Thymus (tissue), 14 donors: ENCODE results near the gene ANO8. TPM values are rescaled to one million over a fixed set of nuclear protein-coding genes. Genes with fewer than 3 reads are reported as not detected.
A peak's percentile ranks its signal among the peaks of the same experiment; 100 is the strongest.

Source experiments
- DNase-seq, 9 donors: peaks; one replicate each; pipeline ENCODE4 v3.0.0-alpha.2; 2013; ENCODE audit warnings: low spot score in 9 of 9, low read depth in 6 of 9, missing footprints in 1 of 9
- H3K27ac ChIP-seq, 2 donors: one replicate each; pipeline ENCODE4 v1.5.1; 2013; ENCODE audit warnings: control low read depth in 1 of 2, low read depth in 1 of 2, low read length in 1 of 2, mild to moderate bottlenecking in 1 of 2, moderate library complexity in 1 of 2
- H3K27me3 ChIP-seq, 2 donors: one replicate each; pipeline ENCODE4 v1.5.1; 2013; ENCODE audit warnings: low read length in 1 of 2; ENCODE audit not compliant: control insufficient read depth in 2 of 2, insufficient read depth in 1 of 2
- H3K36me3 ChIP-seq, 2 donors: one replicate each; pipeline ENCODE4 v1.5.1; 2013; ENCODE audit warnings: low read length in 1 of 2, mild to moderate bottlenecking in 1 of 2, moderate library complexity in 1 of 2; ENCODE audit not compliant: control insufficient read depth in 2 of 2, insufficient read depth in 2 of 2
- H3K4me1 ChIP-seq, 2 donors: one replicate each; pipeline ENCODE4 v1.5.1; 2013; ENCODE audit warnings: low read length in 2 of 2; ENCODE audit not compliant: control insufficient read depth in 2 of 2, insufficient read depth in 2 of 2
- H3K4me3 ChIP-seq, 2 donors: one replicate each; pipeline ENCODE4 v1.5.1; 2013; ENCODE audit warnings: low read length in 2 of 2, control low read depth in 1 of 2, mild to moderate bottlenecking in 1 of 2
- H3K9me3 ChIP-seq, 2 donors: one replicate each; pipeline ENCODE4 v1.5.1; 2013; ENCODE audit warnings: low read length in 1 of 2, mild to moderate bottlenecking in 1 of 2; ENCODE audit not compliant: control insufficient read depth in 2 of 2, insufficient read depth in 1 of 2
- WGBS: extraction: QIAGEN DNeasy Blood & Tissue Kit; methylation state at CpG from one replicate; pipeline ENCODE4 v1.1.7; 2013; 5-methylcytosine and 5-hydroxymethylcytosine counted together
- long read RNA-seq, 10 donors: transcript quantifications; one replicate each; lab custom pipeline, GENCODE V29; 2026
- polyA plus RNA-seq: library from polyadenylated mRNA; stranded (reverse); fragments of 200-250 nt; gene quantifications from one replicate; pipeline ENCODE4 v1.2.3, GENCODE V29; 2013
- total RNA-seq: library from RNA; stranded (reverse); fragments of 120-200 nt; gene quantifications from one replicate; pipeline ENCODE4 v1.2.4, GENCODE V29; 2013
- donor health status: healthy.

The ANO8 gene
- total RNA-seq (2.2 TPM), polyA plus RNA-seq (13.5 TPM)
- long read RNA-seq, donor 1, result 0 reads
- long read RNA-seq, donor 2, partial matches to known transcripts, result 5 of 5 reads
- long read RNA-seq, donor 2, other reads (novel, unspliced or antisense), result 0 of 5 reads
- long read RNA-seq, donor 3, result 0 reads
- long read RNA-seq, donor 4, result 0 reads
- long read RNA-seq, donor 5, partial matches to known transcripts, result 37 of 37 reads
- long read RNA-seq, donor 5, other reads (novel, unspliced or antisense), result 0 of 37 reads
- long read RNA-seq, donor 6, result 0 reads
- long read RNA-seq, donor 7, result 0 reads
- long read RNA-seq, donor 8, result 0 reads
- long read RNA-seq, donor 9, result 0 reads
- long read RNA-seq, donor 10, result 0 reads

DNA sequence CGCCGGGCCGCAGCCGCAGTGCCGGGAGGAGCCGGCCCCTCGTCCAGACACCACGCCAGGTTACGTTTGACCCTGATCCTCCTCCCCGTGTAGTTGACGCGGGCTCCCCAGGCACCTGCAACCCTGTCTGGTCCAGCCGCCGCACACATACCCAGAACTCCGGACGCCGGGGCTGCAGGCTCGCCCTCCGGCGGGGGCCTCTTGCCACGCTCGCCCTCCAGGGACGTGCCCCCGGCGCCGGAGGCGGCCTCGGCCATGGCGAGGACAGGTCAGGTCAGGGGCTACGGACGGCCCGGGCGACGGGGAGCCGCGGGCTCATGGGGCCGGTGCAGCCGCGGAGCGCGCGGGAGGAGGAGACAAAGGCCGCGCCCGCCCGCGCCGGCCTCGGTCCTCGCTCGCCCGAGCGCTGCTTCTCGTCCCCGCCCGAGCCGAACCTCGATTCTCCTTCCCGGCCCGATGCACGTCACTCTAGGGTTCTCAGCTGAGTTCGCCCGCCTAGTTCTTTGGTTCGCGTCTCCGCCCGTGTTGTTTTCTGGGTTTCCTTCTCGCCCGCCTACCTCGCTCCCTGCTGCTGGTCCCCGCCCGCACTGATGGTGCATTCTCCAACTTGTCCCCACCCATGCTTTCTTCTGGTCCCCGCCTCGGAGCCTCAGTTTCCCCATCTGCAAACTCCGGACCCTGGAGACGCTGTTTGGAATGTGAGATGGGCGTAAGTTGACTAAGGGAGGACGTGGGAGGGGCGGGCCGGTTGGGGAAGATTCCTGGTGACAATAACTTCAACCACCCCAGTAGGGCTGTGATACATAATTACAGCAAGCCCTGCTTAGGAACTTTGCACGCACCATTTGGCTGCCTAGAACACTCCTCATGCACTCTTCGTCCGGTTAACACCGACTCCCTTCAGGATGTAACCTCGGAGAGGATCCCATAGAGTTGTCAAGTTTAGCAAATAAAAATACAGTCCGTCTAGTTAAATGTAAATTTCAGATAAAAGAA, at the start of gene ANO8:
ANO8 (minus strand) TSS at position 442 of the 996 bp plus-strand sequence; CDS start at position 257, 185 bp downstream.
- peaks cover 7 to 11% of the 10 kb centered on the region in 2 donors for H3K36me3 ChIP-seq
- peaks cover 8 to 51% of the 10 kb centered on the region in 2 donors for H3K4me1 ChIP-seq
- H3K27me3 ChIP-seq, result peaks cover 0 to 16% of the 10 kb centered on the region in 2 donors
- peak within 1 kb of the TSS in 1 of 2 donors; percentile 51 for H3K27ac ChIP-seq
- peaks cover 0 to 12% of the 10 kb centered on the region in 2 donors for H3K9me3 ChIP-seq
- peak; percentile 93 to 99 (median 96) for DNase-seq
- 4% methylated on average over 86 of the region's 86 CpGs for WGBS
- H3K4me3 ChIP-seq, result peak within 1 kb of the TSS; percentile 61 to 86

DNA sequence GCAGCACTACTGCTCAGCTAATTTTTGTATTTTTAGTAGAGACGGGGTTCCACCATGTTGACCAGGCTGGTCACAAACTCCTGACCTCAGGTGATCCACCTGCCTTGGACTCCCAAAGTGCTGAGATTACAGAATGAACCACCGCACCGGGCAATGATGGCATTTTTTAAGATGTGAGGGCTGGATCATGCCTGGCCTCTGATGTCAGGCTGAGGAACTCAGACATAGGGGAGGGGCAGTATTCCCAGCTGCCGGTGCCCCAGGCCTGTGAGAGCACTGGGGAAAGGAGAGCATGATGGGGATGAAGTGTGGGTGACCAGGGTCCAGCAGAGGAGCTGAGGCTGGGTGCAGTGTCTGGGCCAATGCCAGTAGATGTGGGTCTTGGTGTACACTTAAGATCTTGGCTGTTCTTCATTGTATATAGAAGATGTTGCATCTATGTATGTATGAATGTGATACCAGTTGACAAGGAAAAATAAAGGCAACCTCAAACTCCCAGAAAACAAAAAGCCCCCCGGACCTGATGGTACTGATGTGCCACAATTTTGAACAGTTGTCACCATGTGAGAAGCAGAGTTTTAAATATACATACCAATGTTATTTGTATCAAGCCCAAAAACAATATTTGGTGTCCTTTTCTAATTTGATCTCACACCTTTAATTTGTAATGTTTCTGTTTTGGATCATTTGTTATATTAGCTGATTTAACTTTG, 45.9 kb upstream of the ANO8 start:
- WGBS, result 98% methylated on average over 5 of the region's 5 CpGs
- no peak overlapping the region for H3K4me3 ChIP-seq
- H3K9me3 ChIP-seq, result peaks cover 0 to 3% of the 10 kb centered on the region in 2 donors
- DNase-seq, result no peak
- peaks cover 4 to 36% of the 10 kb centered on the region in 2 donors for H3K4me1 ChIP-seq
- H3K36me3 ChIP-seq, result no peaks in the 10 kb centered on the region
- H3K27ac ChIP-seq, result no peak overlapping the region
- peaks cover 2 to 12% of the 10 kb centered on the region in 2 donors for H3K27me3 ChIP-seq

DNA sequence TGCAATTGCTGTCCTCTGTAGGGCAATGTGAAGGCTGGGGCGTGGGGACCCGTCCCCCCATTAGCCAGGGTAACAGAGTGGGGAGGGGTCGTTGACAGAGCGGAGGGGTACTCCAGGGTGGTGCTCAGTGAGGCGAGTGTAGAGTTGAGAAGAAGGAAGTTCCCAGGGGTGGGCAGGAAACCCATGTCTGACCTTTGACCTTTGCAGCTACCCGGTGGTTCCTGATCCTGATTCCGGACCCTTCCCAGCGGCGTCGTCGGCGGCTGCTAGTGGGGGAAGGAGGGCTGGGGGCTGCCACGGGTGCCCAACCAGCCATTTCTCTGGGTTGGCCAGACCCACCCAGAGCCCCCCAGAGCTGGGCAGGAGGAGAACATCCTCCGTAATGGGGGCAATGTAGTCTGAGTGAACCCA, 44.6 kb upstream of the ANO8 start:
- Histone ChIP-seq H3K27me3 (peaks cover 2 to 12% of the 10 kb centered on the region in 2 donors), H3K4me3 (no peak overlapping the region), H3K4me1 (peaks cover 4 to 36% of the 10 kb centered on the region in 2 donors), H3K36me3 (no peaks in the 10 kb centered on the region), H3K27ac (no peak overlapping the region), H3K9me3 (peaks cover 0 to 3% of the 10 kb centered on the region in 2 donors)
- DNase-seq, result peak in 1 of 9 donors; percentile 15
- 51% methylated on average over 14 of the region's 14 CpGs for WGBS

DNA sequence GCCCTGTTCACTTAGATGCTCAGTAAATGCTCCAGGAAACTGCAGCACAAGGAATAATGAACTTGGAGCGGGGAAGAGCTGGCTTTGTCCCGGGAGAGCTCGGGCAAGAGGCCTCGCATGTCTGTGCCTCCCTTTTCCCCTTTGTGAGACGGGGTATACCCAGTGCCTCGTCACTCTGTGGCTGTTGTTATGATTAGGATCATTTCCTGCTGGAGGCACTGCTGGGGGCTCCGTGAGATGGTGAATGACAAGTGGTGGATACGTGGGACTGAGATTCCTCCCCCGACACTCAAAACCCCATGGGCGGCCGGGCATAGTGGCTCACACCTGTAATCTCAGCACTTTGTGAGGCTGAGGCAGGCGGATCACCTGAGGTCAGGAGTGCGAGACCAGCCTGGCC, 43.6 kb upstream of the ANO8 start:
- H3K4me1 ChIP-seq, result peaks cover 4 to 36% of the 10 kb centered on the region in 2 donors
- no peak overlapping the region for H3K27ac ChIP-seq
- DNase-seq, result no peak
- no peak overlapping the region for H3K4me3 ChIP-seq
- peaks cover 2 to 12% of the 10 kb centered on the region in 2 donors for H3K27me3 ChIP-seq
- H3K36me3 ChIP-seq, result no peaks in the 10 kb centered on the region
- 45% methylated on average over 13 of the region's 13 CpGs for WGBS
- H3K9me3 ChIP-seq, result peaks cover 0 to 3% of the 10 kb centered on the region in 2 donors

DNA sequence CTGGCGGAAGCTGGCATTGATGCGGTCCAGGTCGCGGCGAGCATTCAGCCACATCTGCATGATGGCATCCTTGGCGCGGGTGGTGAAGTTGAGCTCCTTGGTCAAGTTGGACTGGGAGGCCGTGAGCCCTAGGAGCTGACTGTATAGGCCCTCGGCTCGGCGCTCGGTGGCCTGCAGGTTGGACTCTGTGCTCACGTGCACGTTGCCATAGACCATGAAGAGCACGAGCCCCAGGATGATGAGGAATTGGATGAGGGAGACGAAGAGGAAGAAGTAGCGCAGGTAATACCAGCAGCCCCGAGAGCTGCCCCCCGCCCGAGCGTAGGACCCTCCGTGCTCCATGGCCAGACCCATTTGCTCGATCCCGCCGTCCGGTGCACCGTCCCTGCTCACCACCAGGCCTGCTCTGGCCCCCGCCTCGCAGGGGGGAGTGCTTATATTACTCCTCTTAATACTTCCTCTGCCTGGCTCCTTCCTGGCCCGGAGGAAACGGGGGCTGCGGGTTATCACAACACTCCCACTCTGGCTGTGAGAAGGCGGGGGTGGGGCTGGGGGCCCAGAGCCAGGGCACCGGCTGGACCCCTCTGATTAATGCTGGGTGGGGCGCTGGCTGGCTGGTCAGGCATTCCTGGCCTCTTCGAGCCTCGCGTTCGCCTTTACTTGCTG, 42.4 kb upstream of the ANO8 start, which contains the start of gene PLVAP:
PLVAP (minus strand) TSS at position 408 of the 666 bp plus-strand sequence; CDS start at position 354, 54 bp downstream.
- no peaks in the 10 kb centered on the region for H3K36me3 ChIP-seq
- no peak for DNase-seq
- H3K27ac ChIP-seq, result no peak within 1 kb of the TSS
- H3K27me3 ChIP-seq, result peaks cover 2 to 12% of the 10 kb centered on the region in 2 donors
- 58% methylated on average over 39 of the region's 39 CpGs for WGBS
- H3K4me3 ChIP-seq, result no peak within 1 kb of the TSS
- H3K9me3 ChIP-seq, result peaks cover 0 to 3% of the 10 kb centered on the region in 2 donors
- H3K4me1 ChIP-seq, result peaks cover 0 to 28% of the 10 kb centered on the region in 2 donors

DNA sequence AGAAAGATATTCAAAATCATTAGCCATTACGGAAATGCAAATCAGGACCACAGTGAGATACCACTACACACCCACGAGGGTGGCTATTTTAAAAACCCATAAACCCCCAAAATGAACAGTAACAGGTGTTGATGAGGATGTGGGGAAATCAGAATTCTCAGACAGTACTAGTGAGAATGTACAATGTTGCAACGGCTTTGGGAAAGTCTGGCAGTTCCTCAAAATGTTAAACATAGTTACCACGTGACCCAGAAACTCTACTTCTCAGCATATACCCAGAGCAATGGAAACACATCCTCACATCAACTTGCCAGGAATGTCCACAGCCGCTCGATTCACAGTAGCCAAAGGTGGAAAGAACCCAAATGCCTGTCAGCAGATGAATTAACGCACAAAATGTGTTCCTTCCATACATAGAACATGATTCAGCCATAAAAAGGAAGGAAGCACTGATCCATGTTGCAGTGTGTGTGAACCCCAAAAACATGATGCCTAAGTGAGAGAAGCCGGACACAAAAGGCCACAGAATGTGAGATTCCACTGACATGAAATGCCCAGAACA, 35.5 kb upstream of the ANO8 start:
- 8% methylated on average over 8 of the region's 8 CpGs for WGBS
- H3K36me3 ChIP-seq, result no peaks in the 10 kb centered on the region
- H3K27me3 ChIP-seq, result no peaks in the 10 kb centered on the region
- peak in 1 of 9 donors; percentile 27 for DNase-seq
- peak overlapping the region in 1 of 2 donors; percentile 42 for H3K27ac ChIP-seq
- H3K9me3 ChIP-seq, result no peaks in the 10 kb centered on the region
- H3K4me3 ChIP-seq, result no peak overlapping the region
- peaks cover 0 to 4% of the 10 kb centered on the region in 2 donors for H3K4me1 ChIP-seq

GRCh38 chr19:17365361-17365760, 30.7 kb upstream of the ANO8 start:
- Histone ChIP-seq H3K4me3 (no peak overlapping the region), H3K36me3 (no peaks in the 10 kb centered on the region), H3K27me3 (no peaks in the 10 kb centered on the region), H3K9me3 (no peaks in the 10 kb centered on the region), H3K4me1 (peaks cover 0 to 3% of the 10 kb centered on the region in 2 donors), H3K27ac (no peak overlapping the region)
- no peak for DNase-seq
- 98% methylated on average over 22 of the region's 22 CpGs for WGBS
